Muscle of back (tissue), 11 donors: Measurements from ENCODE around the gene DDA1. TPM values are rescaled to one million over a fixed set of nuclear protein-coding genes. Genes with fewer than 3 reads are reported as not detected.
"Not testable (repeated sequence)": the region's sequence is repeated elsewhere in the genome, so short reads cannot be mapped to it uniquely, and the experiment has no call there.

Source experiments
- DNase-seq, 3 donors: peaks; one replicate each; pipeline versions ENCODE4 v3.0.0 to v3.0.0-alpha.2; 2013
- polyA plus RNA-seq, 10 donors: library from polyadenylated mRNA; unstranded; fragments of 120-200 nt; gene quantifications; one replicate each; pipeline ENCODE4 v1.2.1, GENCODE V29; 2013; ENCODE audit not compliant: insufficient read length in 10 of 10

The DDA1 gene
- polyA plus RNA-seq, 10 donors: 24.3 to 39.7 (median 31.3) TPM

- no peak for DNase-seq
Measured at GRCh38 chr19:17340302-17340870, 31.0 kb downstream of the DDA1 start.

DNA sequence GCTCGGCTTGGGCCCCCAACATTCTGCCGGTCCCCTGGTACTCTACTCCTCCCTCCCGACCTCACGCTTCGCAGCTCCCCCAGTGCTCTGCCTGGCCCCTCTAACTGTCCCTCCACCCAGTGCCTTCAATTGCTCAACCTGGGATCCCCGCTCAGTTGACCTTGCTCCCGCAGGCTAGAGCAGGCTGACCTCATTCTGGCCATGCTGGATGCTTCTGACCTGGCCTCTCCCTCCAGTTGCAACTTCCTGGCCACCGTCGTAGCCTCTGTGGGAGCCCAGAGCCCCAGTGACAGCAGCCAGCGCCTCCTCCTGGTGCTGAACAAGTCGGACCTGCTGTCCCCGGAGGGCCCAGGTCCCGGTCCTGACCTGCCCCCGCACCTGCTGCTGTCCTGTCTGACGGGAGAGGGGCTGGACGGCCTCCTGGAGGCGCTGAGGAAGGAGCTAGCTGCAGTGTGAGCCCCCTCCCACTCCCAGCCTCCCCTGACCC lies 31.6 kb downstream of the DDA1 start:
- DNase-seq: no peak

DNA sequence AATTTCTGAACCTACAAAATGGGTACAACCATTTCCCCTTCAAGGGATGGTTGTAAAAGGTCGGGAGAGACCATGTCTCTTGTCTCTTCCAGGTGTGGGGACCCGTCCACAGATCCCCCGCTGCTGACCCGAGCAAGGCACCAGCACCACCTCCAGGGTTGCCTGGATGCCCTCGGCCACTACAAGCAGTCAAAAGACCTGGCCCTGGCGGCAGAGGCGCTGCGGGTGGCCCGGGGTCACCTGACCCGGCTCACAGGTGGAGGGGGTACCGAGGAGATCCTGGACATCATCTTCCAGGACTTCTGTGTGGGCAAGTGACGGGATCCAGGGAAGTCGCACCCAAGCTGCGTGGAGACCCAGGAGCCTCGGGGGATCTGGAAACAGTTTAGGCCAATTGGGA lies 32.0 kb downstream of the DDA1 start:
- no peak for DNase-seq

- no peak for DNase-seq
Measured at GRCh38 chr19:17341845-17342244, 32.5 kb downstream of the DDA1 start.

DNA sequence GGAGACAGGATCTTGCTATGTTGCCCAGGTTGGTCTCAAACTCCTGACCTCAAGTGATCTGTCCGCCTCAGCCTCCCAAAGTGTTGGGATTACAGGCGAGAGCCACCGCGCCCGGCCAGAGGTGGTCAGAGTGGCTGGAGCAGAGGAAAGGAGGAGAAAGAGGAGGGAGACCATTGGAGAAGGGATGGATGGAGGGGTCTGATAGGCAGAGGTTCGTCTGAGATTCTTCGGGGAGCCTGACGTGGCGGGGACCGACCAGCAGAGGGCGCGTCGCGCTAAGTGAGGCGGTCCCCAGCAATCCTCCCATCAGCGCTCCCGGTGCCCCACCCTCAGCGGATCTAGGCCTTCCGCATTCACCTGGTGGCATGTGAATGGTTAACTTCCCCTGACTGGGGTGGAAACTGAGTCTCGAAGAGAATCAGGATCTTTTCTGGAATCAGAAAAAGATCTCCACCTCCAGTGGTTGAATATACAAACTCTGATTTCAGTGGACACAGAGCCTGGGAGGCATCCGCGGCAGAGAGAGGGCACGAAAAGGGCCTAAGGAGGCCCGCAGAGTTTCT lies 36.8 kb downstream of the DDA1 start:
- DNase-seq: peak in 2 of 3 donors; percentile 79 to 81

DNA sequence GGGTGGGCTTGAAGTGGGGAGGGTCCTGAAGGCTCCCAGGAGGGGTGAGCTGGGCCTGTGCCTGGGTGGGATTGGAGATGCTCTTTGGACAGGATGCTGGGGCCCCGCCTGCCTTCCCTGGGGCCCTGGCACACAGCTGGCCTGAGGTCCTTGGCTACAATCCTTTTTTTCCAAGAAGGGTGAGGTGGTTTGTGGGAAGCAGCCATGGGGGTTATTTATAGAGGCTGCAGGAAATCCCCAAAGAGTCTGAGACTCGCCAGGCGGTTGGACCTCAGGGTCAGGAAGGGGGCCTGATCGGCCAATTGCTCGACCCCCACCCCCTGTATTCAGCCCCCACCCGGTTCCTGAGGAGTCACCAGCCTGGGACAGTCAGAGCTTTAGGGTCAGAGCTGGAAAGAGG lies 38.0 kb downstream of the DDA1 start:
- peak in 1 of 3 donors; percentile 50 for DNase-seq

GRCh38 chr19:17347877-17348276 lies 38.5 kb downstream of the DDA1 start:
- DNase-seq: peak in 1 of 3 donors; percentile 7

DNA sequence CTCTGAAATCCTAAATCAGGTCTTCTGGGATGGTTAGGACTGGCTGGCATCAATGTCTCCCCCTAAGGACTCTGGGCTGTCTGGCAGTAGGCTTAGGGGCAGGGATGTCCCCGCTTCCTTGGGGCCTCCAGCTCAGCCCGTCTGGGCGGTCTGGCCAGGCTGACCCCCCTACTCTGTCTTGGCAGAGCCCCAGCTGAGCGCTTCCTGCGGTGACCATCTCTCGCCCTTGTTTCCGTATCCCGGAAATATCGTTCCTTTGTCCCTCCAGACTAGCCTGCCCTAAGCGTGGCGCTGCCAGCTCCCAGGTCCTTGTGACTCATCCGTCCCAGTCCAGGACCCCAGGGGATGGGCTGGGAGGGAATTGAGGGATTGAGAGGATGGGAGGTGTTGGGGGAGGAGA lies 39.3 kb downstream of the DDA1 start:
- DNase-seq: peak in 2 of 3 donors; percentile 71 to 79

DNA sequence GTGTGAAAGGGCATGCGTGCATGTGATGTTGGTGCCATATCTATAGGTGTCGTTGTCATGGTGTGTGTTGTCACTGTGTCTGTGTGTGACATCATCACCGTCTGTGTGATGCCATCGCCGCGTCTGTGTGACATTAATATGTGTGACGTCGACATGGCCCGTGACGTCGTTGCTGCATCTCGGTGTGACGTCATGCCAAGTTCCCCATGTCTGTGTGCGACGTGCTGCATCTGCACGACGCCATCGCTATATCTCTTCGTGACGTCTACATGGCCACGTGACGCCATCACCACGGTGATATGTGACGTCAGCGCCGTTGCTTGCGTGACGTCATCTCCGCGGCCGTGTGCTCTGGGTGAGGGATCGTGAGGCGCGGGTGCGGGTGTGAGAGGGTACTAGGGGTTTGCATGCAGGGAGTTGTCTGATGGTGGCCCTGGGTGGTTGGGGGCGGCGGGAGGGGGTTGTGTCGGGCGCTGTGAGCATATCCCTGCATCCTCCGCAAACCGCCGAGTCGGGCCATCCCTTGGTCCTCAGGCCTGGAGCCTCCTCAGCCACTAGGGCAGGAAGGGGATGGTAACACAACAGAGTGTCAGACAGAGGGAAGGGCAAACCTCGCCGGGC lies 42.6 kb downstream of the DDA1 start:
- no peak for DNase-seq

DNA sequence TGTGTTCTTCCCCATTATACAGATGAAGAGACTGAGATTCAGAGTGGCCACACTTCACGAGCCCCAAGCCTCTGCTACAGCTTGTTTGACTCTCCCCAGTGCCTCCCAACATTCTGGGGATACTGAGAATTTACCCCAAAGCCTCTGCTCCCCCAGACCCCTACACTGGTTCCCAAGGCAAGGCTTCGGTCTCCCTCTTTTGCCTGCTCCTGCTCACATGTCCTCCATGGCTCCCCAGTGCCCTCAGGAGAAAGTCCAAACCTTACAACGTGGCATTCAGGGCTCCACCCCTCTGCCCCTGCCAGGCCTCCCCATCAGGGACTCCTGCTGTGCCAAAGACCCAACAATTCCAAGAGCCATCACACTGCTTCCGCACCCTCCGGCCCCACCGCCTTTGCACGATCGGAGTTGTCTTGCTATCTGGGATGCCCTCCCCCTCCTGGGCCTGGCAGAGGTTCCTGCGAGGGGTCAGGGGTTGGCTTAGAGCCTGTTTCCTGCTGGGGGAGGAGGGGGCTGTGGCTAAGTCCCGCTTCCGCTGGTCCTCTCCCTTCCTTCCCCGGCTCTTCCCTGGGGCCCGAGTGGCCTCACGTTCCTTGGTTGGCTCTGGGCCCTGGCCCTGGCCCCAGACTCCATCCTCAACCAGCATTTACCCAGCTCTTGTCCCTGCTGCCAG lies 43.4 kb downstream of the DDA1 start:
- no peak for DNase-seq

GRCh38 chr19:17353386-17353785 lies 44.0 kb downstream of the DDA1 start:
- DNase-seq: no peak

DNA sequence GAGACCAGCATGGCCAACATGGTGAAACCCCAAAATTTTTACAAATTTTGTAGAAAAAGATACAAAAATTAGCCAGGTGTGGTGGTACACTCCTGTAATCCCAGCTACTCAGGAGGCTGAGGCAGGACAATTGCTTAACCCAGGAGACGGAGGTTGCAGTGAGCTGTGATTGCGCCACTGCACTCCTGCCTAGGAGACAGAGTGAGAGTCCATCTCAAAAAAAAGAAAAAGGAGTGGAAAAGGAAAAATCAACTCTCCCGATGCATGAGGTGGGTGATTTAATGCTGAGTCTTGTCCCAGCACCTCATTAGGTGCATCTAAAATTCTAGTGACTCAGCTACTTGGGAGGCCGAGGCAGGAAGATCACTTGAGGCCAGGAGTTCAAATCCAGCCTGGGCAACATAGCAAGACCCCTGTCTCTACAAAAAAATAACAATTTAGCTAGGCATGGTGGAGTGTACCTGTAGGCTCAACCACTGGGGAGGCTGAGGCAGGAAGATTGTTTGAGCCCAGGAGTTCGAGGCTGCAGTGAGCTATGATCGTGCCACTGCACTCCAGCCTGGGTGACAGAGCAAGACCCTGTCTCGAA lies 47.8 kb downstream of the DDA1 start:
- DNase-seq: no peak

DNA sequence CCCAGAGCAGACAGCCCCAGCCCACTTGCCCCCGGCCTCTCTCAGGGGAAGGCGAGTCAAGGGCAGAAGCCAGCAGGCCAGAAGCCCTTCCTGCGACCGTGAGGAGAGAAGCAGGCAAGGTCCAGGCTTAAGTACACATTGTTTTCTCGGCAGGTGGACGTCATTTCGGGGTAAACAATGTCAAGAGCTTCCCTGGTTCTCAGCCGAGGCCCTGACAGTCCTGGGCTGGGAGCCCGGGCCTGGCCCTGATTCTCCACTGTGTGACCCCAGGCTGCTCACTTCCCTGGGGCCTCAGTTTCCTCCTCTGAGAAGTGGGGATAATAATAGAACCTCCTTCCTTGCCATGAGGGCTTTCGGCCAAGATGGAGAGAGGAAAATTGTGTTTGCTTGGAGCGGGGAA lies 48.4 kb downstream of the DDA1 start:
- no peak for DNase-seq

GRCh38 chr19:17358395-17358794 lies 49.0 kb downstream of the DDA1 start:
- DNase-seq: no peak

DNA sequence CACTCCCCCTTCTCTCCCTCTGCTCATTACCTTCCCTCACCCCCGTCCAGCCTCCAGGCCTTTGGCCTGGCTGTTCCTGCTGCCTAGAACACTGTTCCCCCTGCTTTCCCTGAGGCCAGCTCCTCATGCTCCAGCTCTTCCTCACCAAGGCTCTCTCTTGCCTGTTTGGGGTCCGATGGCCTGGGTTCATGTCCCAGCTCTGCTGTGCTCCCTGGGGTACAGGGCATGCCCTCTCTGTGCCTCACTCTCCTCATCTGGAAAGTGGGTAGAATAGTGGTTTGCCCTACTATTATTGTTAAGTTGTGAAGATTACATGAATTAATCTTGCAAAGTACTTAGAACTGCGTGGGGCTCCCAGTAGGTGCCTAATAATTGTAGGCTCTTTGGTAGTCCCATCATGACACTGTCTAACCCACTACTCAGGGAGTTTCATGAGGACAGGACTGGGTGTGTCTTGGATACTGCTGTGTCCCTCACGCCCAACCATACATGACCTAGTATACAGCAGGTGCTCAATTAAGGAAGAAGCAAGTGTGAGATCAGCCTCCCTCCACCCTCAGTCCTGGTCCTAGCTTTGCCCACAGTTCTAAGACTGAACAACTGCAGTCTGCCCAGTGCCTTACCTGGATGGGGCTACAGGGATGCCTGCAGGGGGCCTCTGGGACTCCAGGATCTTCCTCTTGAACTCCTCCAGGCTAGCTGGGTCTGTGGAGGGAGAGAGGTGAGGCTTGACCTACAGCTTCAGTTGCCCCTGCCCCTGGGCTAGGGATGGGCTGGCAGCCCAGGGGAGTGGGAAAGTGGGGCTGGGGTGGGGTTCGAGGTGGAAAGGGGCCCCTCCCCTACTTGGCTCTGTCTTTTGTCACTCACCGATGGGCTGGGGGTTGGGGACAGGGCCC lies 50.8 kb downstream of the DDA1 start:
- DNase-seq: no peak

DNA sequence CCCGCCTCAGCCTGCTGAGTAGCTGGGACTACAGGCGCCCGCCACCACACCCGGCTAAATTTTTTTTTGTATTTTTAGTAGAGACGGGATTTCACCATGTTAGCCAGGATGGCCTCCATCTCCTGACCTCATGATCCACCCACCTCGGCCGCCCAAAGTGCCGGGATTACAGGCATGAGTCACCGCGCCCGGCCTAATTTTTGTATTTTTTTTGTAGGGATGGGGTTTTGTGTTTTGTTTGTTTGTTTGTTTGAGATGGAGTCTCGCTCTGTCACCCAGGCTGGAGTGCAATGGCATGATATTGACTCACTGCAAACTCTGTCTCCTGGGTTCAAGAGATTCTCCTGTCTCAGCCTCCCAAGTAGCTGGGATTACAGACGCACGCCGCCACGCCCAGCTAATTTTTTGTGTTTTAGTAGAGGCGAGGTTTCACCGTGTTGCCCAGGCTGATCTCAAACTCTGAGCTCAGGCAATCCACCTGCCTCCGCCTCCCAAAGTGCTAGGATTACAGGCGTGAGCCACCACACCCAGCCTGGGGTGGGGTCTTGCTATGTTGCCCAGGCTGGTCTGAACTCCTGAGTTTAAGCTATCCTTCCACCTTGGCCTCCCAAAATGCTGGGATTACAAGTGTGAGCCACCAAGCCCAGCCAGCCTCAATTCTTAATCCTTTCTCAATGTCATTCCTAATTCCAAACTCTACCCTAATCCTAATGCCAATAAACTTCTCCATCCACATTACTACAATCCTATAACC lies 54.7 kb downstream of the DDA1 start:
- DNase-seq: not testable (repeated sequence)

DNA sequence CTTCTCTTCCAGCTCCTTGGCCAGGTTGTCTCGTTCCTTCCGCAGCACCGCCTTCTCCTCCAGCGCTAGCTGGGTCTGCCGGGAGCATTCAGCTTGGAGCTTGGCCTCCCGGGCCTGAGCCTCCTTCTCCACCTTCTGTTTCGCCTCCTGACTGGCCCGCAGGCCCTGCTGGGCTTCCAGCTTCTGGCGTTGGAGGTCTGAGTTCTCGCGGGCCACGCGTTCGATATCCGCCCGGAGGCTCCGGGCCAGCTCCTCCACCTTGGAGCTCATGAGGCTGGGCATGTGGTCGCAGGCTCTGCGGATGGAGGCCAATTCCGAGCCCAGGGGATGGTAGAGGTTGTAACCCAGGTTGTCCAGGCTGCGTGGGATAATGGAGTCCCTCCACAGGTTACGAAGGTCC lies 56.0 kb downstream of the DDA1 start:
- DNase-seq: no peak

GRCh38 chr19:17370026-17370587 lies 60.7 kb downstream of the DDA1 start:
- DNase-seq: peak in 1 of 3 donors; percentile 63
